ENCODE results near the gene GRK5.
"Not testable (repeated sequence)": the region's sequence is repeated elsewhere in the genome, so short reads cannot be mapped to it uniquely, and the experiment has no call there.

The GRK5 gene

DNA sequence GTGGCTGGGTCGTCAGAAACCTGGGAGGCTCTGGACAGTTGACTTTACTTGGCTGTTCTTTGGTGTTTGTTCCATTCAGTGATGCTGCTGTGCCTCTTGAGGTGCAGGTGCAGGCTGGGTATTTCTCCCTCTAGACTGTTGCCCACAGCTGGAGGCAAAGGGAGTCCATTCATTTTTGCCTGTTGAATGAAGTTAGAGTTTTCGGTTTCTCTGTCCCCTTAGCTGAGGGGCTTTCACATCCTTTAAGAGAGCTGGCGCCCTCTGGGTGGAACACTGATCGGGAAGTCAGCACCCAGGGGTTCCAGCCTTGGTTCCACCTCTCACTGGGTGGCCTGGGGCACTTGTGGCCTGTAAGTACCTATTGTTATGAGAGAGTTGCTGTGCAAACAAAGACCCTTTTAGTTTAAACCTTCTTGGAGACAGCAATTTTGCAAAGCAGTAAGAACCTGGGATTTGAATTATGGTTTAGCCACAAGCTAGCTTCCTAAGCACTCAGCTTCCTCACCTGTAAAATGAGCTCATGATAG, 67.2 kb downstream of the GRK5 start:
- no peak for DNase-seq (ENCODE audit: low spot score)

DNA sequence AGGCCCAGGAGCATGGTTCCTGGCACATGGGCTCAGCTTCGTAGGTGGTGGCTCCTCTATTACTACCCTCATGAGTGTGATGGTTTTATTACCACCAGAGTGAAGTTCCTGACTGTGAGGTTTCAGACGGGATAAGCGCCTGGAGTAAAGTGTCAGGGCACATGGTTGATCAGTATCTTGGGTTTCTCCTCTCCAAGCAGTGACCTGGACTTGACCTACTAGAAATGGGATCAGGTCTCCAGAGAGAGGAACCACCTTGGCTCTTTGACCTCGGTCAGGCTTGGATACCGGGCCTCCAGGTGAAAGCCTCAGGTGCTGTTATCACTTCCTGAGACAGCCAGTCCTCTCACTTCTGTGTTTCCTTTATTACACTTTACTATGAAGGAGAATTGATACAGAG, 67.7 kb downstream of the GRK5 start:
- no peak for DNase-seq (ENCODE audit: low spot score)

DNA sequence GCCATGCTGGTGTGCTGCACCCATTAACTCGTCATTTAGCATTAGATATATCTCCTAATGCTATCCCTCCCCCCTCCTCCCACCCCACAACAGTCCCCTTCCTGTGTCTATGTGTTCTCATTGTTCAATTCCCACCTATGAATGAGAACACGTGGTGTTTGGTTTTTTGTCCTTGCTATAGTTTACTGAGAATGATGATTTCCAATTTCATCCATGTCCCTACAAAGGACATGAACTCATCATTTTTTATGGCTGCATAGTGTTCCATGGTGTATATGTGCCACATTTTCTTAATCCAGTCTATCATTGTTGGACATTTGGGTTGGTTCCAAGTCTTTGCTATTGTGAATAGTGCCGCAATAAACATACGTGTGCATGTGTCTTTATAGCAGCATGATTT, 68.8 kb downstream of the GRK5 start:
- DNase-seq (ENCODE audit: low spot score) = not testable (repeated sequence)

DNA sequence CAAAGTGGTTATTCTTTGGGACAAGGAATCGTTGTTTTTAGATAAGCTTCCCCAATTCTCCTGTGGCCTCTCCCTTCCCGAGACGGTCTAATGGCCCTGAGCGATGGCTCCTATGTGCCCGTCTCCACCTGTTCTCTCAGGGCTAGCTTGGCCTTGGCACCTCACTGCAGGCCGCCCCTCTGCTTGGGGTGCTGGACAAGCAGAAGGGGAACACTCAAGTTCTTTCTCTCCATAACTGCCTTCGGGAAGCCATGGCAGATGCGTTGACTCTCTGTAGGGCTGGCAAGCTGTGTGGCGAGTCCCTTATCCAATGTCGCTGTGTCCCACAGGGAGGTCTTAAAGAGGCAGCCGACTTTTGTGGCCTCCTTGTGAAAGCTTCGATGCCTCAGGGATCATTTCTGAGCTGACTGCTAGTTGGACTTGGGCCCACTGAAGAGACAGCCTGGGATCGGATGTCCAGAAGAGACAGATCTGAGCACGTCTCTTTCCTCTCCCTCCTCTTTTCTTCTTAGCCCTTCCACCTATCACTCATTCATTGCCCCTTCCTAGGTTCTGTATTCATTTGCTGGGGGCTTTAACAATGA, 70.8 kb downstream of the GRK5 start:
- DNase-seq (ENCODE audit: low spot score) = no peak

DNA sequence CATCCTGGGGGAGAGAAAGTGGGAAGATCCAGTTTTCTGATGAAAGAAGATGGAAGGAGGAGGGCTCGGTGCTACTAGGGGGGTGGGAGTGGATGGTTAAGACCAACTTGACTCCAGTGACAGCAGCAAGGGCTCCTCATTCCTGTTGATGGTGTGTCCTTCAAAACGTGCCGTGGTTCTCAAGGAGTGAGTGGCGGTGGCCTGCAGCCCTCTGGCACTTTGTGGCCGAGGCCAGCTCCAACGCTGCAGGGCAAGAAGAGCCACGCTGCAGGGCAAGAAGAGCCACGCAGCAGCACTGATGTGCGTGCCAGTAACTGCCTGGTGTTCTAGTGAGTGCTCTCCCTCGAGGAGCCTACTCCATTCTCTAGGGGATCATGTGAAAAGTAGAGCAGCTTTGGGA, 72.1 kb downstream of the GRK5 start:
- no peak for DNase-seq (ENCODE audit: low spot score)

DNA sequence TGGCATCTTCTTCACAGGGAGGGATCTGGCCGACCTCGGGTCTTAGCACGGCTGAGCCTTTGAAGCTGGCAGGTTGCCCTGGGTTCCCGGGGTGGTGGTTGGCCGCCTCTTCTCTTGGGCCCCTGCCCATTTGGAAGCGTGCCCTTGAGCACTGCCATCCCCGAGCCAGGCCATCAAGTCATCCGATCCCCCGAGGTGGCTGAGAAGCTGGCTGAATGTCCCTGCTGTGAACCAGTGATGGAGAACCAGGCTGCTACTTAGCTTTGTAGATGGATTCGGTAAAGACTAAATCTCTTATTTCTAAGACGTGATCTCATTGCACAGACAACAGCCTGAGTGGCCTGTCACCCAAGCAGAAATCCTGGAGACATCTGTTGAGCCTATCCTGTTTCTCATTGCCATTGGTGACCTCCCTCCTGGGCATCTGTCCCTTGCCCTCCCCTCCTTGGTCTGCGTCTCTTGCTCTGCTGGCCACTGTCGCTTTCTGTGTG, 74.3 kb downstream of the GRK5 start:
- DNase-seq (ENCODE audit: low spot score) = no peak

DNA sequence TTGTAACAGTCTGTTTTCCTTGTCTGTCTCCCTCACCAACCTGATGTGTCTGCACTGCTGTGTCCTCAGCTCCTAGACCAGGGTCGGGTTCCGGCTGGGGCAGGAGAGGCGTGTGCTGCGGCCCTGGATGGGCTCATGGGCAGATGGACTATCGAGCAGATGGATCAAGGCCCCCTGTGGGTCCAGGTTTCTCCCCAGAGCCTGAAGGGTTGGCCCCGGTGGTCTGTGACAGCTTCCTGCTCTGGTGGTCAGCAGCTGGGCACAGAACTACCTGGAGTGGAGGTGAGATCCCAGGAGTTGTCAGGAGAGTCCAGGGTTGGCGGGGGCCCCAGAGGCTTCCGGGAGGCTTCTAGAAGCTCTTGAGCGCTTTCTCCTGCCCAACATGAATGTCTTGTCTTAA, 75.1 kb downstream of the GRK5 start:
- no peak for DNase-seq (ENCODE audit: low spot score)

DNA sequence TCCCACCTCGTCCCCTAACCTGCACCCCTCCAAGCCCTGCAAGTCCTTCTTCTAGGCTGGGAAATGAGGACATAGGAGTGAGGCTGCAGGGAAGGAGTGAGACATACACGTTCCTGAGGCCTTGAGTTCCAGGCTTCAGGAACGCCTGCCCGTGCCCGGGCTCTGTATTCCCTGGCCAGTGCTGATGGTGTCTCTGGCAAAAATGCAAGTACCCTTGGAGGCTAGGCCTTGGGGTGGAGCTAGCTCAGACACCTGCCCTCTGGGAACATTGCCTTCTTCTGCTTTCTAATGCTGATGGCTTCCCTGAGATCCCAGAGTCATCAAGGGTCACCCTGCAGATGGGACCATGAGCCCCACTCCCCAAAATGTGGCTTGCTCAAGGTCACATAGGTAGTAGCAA, 76.0 kb downstream of the GRK5 start:
- no peak for DNase-seq (ENCODE audit: low spot score)

DNA sequence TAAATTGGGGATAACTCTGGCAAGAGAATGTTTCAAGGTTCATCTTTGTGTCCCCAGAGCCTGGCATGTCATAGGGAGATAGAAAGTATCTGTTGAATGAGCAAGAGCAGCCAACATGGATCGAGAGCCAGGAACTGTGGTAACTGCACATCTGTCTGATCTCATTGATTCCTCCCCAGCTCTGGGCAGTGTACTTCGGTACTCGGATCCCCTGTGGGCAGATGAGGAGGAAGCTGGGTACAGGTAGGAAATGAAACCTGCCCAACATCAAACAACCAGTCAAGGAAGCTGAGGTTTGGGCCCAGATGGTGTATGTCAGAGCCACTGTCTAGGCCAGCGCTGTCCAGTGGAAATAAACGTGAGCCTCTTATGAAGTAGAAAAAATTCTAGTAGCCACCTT, 76.4 kb downstream of the GRK5 start:
- peak; percentile 38 for DNase-seq (ENCODE audit: low spot score)

DNA sequence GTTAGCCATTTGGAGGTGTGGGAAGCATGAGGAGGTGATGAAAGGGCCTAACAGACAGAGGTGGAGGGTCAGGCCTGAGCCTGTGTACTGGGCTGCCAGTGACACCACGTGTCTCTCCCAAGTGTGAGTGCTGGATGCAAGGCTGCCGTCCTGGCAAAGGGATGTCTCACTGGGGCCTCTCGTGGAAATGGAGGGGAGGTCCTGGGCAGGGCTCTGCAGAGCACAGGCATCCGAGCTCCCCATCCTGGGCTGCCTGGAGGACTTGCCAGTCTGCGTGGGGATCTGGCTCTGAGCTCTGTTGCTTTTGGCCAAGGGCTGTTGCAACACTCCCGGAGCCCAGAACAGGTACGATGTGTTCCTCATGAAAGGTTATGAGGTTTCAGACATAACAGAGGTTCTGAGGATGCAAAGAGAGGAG, 77.3 kb downstream of the GRK5 start:
- no peak for DNase-seq (ENCODE audit: low spot score)

DNA sequence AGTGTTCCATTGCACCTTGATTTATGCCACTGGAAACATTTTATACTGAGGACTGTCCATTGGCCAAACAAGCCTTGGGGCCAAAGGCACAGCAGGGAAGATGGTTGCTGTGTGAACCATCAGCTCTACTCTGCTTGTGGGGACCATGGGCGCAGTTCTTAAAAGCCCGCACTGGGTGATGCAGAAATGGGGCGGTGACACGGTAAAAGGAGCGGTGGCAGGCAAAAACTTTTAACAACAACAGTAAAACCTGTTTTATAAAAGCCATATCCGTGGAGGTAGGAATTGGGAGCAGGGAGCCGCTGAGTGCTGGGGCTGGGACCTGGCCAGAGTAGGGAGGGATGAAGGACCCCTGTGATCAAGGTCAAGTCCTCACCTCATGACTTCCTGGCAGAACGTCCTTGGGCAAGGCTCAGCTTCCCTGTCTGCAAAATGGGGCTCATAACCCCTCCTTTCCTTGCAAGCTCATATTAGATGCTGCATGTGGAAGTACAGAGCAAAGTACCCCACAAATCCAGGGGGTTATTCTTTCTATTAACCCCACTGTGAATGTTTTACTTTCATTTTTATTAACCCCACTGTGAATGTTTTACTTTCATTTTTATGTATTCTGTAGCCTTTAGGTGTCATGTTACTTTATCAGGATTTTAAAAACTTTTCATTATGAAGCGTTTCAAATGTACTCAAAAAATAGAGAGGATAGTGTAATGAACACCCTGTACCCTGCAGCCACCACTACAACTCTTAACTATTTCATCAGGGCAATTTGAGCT, 78.3 kb downstream of the GRK5 start:
- no peak for DNase-seq (ENCODE audit: low spot score)

DNA sequence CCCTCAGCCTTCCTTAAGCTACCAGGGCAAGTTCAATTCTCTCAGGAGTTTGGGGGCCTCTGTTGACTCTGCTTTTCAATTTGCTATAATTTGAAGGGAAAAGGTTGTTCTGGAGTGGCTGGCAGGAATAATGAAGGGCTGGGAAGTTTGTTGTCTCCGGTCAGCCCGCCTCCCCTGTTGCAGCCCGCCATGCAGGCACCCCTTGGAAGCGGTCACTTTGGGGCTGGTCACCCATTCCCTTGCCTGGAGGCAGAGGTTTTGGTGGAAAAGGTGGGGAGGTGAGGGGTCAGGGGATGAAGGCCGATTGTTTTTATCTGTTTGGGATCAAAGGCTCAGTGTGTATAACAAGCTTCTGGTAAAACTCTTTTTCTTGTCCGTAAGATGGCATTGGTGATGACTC, 79.1 kb downstream of the GRK5 start:
- no peak for DNase-seq (ENCODE audit: low spot score)

DNA sequence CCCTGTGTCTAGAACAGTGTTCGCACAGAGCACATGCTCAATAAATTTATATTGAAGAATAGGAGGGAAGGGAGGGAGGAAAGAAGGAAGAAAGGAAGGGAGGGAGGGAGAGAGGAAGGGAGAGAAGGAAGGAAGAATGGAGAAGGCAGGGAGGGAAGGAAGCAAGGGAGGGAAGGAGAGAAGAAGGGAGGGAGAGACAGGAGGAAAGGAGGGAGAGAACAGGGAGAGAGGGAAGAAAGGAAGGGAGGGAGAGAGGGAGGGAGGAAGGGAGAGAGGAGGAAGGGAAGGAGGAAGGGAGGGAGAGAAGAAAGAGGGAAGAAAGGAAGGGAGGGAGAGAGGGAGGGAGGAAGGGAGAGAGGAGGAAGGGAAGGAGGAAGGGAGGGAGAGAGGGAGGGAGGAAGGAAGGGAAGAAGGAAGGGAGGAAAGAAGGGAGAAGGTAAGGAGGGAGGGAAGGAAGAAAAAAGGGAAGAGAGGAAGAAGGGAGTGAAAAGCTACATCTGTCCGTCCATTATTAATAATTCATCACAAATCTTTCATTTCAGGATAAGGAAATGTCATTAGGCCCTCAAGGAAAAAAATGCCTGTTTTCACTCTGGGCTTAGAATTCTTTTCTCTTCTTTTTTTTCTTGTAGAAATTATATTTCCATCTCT, 79.7 kb downstream of the GRK5 start:
- DNase-seq (ENCODE audit: low spot score) = no peak

DNA sequence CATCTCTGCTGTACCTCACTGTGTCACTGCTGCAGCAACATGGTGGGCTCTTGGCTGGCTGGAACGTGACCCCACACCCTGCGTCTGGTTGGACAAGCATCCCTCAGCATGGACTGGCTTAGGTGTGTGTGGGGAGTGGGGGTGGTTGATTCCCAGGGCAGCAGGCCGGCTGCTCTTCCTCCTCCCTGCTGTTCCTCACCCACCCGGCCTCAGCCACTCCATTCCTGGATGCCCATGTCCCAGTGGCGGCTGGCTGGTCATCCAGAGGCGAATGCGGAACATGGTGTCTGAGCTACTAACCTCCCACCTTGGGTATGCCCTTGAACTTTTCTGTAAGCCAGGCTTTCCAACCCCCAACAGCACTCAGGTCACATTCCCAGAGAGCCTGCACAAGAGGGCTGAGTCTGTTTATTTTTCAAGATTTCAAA, 81.2 kb downstream of the GRK5 start:
- no peak for DNase-seq (ENCODE audit: low spot score)

DNA sequence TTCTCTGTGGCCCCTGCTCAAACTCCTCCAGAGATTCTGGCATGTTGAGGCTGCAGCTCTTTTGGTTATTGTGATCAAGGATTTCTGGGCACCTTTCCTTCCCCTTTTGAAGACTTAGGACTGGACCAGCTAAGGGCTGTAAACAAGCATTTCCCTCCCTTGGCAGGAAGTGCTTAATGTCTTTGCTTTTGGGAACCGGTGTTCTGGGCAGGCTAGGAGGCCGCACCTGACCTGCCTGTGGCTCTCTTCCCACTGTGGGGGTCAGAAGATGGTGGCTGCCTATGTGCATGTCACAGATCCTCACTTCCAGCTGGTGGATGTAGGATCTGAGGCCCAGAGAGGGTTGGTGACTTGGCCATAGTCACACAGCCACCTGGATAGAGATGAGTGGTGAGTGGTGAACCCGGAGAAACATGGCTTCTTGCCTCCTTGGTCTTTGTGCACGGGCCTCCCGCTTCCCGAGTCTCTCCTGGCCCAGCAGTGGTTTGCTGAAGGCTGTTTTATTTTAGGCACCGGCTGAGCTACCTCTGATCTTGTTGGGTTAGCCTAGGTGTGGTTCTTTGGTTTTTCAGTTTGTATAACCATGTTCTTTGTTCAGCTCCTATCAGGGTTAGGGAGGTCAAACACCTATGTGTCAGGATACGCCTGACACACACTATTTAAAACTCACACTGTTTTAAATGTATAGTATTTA, 82.0 kb downstream of the GRK5 start:
- no peak for DNase-seq (ENCODE audit: low spot score)

DNA sequence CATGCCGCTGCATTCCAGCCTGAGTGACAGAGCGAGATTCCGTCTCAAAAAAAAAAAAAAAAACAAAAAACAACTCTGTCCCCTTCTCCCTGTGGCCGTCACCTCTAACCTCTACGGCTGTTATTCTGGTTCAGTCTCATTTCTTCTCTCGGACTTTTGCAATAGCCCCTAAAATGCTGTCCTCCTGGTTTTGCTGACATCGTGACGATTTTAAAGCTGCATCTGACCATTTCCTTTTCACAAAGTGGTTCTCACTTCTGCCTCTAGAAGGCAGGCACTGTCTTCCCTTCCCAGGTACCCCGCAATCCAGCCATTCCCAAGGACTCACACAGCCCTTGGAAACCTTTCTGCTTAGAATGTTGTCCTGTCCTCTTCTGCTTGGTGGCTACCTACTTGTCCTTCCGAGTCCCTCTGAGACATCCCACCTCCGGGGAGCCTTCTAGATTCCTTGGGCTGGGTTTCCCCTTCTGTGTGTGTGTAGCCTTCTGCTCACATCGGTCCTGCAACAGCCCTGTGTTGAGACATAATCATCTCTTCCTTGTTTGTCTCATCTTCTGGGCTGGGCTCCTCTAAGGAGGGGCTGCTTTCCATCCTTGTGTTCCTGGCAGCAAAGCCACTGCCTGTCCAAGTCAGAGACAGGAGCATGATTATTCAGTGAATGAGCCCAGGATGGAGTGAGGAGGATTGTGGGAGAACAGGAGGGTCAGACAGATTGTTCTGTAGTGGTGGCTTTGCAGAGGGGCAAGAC, 83.1 kb downstream of the GRK5 start:
- no peak for DNase-seq (ENCODE audit: low spot score)

DNA sequence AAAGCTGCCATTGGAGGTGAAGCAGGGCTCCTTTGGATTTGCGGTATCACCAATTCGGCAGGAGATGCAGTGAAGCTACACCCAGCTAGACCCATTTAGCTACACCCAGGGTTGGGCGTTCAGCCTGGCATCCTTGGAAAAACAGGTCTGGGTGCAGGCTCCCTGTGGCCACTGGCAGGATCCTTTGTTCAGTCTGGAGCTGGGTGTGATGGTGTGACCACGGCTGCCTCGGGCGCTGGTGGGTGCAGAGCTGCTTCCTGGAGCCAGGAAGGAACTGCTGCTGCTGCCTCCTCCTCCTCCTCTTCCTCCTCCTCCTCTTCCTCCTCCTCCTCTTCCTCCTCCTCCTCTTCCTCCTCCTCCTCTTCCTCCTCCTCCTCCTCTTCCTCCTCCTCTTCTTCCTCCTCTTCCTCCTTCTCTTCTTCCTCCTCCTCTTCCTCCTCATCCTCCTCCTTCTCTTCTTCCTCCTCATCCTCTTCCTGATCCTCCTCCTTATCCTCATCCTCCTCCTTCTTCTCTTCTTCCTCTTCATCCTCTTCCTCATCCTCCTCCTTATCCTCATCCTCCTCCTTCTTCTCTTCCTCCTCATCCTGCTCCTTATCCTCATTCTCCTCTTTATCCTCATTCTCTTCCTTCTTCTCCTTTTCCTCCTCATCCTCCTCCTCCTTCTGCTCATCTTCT, 84.0 kb downstream of the GRK5 start:
- DNase-seq (ENCODE audit: low spot score) = no peak

DNA sequence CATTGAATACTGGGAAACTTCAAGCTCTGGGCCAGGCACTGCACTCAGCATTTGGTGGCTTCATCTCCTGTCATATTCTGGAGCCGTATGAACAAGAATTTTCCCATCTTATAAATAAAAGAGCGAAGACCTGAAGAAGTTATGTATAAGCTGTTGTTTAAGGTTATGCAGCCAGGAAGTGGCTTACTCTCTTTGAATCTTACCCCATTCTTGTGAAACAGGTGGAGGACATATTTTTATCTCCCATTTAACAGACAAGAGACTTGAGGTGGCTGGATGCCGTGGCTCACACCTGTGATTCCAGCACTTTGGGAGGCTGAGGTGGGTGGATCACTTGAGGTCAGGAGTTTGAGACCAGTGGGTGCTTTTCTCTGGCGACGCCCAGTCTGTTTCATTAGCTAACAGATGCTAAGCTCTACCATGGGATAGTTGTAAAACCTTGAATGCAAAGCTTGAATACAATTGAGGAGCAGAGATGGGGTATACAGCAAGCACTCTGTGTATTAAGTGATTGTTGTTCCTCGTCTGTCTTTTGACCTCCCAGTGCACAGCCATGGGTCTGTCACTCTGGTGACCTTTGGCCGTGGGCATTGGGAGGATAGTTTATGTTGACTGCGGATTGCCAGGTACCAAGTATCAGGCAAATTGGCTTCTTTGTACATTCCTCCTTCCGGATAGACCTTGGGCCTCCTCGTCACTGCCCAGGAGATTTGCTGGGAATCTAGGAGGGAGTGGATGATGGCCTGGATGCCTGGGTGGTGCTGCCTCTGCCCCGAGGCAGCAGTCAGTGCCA, 85.8 kb downstream of the GRK5 start:
- DNase-seq (ENCODE audit: low spot score) = peak; percentile 27

DNA sequence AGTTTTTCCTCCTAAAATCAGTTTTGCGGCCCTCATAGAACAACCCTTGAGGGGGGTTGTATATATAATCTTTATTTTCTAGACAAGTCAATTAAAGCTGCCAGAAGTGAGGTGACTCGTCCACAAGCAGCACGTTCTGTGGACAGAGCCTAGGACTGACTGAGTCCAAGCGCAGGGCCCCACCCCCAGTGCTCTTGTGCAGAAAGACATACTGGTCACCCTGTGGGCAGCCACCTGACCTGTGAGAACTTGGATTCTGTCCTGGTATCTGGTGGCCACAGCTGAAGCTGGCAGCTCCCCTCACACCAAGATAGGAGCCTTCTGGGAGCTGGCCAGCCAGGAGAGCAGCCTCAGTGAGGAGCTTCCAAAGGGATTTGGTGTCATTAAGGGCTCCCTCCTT, 89.3 kb downstream of the GRK5 start:
- no peak for DNase-seq (ENCODE audit: low spot score)

Data from CD4-positive, alpha-beta T cell treated with Interleukin-6 at 100 ng/mL for 8 hours (primary cell).